Breast epithelium (tissue), 4 donors: ENCODE results near the gene MSH6. TPM values are rescaled to one million over a fixed set of nuclear protein-coding genes. Genes with fewer than 3 reads are reported as not detected.

ENCODE experiments used
- DNase-seq, 2 donors: peaks; one replicate each; pipeline ENCODE4 v3.0.0-alpha.2; 2019; ENCODE audit warnings: low spot score in 2 of 2
- H3K27ac ChIP-seq, 2 donors: fragments of 200-600 bp; sonication (generic) in 1 of 2; one replicate each; pipeline ENCODE4 v1.5.1; 2016 to 2019; ENCODE audit warnings: mild to moderate bottlenecking in 1 of 2
- H3K27me3 ChIP-seq, 2 donors: fragments of 200-600 bp; sonication (generic) in 1 of 2; one replicate each; pipeline versions ENCODE4 v1.5.1 to v1.6.0; 2017 to 2019; ENCODE audit warnings: control low read depth in 1 of 2, mild to moderate bottlenecking in 1 of 2
- H3K36me3 ChIP-seq: fragments of 200-600 bp; one replicate; pipeline ENCODE4 v1.5.1; 2019
- H3K4me1 ChIP-seq, 2 donors: fragments of 200-600 bp; sonication (generic); one replicate each; pipeline ENCODE4 v1.5.1; 2016 to 2019; ENCODE audit warnings: control low read depth in 1 of 2
- H3K4me3 ChIP-seq, 3 donors: fragments of 200-600 bp; sonication (generic); 1 replicate in 2 of 3; 2 replicates in 1 of 3; pipeline ENCODE4 v1.5.1; 2016 to 2019; ENCODE audit warnings: mild to moderate bottlenecking in 3 of 3, moderate library complexity in 2 of 3
- H3K9me3 ChIP-seq, 2 donors: fragments of 200-600 bp; sonication (generic) in 1 of 2; one replicate each; pipeline ENCODE4 v1.5.1; 2016 to 2019; ENCODE audit warnings: control low read depth in 1 of 2
- CTCF ChIP-seq, 3 donors: fragments of 450-650 bp; IDR thresholded peaks; one replicate each; pipeline ENCODE4 v1.5.1; 2016 to 2017; ENCODE audit warnings: antibody characterized with exemption in 3 of 3, mild to moderate bottlenecking in 3 of 3, moderate library complexity in 3 of 3
- POLR2A ChIP-seq: fragments of 450-650 bp; IDR thresholded peaks from one replicate; pipeline ENCODE4 v1.6.1; 2016; ENCODE audit warnings: antibody characterized with exemption, mild to moderate bottlenecking, moderate library complexity
- POLR2AphosphoS5 ChIP-seq, 3 donors: sonication (generic); formaldehyde crosslinking; IDR thresholded peaks; one replicate each; pipeline ENCODE4 v1.6.1; 2017; ENCODE audit warnings: antibody characterized with exemption in 3 of 3
- intact Hi-C: fragments of 100-400 bp; cut with DNase I; formaldehyde crosslinking; loops from one replicate; pipeline ENCODE4 v1.15.1; 2023; ENCODE audit warnings: low total_unique reads
- total RNA-seq, 3 donors: library from RNA; depleted of rRNA; stranded (reverse); fragments of >200 nt; gene quantifications; one replicate each; pipeline ENCODE4 v1.1.0, GENCODE V29; 2016

Gene MSH6
- total RNA-seq, 3 donors from 2014 or later: 31.4 to 60.0 (median 42.6) TPM

DNA sequence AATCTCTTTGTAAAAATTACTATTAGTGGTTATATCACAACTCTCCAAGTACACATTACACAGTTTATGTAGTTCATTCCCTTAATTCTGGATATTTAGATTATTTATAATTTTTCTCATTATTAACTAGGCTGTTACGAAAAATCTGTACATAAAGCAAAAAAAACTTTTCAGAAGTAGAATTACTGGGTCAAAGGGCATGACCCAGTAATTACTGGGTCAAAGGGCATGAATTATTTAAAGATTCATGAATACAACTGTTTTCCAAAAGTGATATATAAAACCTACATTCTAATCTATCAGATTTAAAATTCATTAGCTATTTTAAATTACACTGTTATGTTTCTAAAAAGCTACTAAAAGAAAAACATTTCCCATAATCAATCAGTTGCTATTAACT, 55.3 kb downstream of the MSH6 start:
- TF ChIP-seq CTCF (IDR thresholded peaks at IDR 0.05): no peak
- TF ChIP-seq POLR2A: no peak
- TF ChIP-seq POLR2AphosphoS5 (IDR thresholded peaks at IDR 0.05): no peak
- Histone ChIP-seq H3K9me3 (no peaks in the 10 kb centered on the region), H3K4me3 (no peak overlapping the region), H3K36me3 (no peaks in the 10 kb centered on the region), H3K27me3 (no peaks in the 10 kb centered on the region), H3K27ac (no peak overlapping the region), H3K4me1 (no peaks in the 10 kb centered on the region)
- intact Hi-C loops: no loop called here
- DNase-seq: no peak

DNA sequence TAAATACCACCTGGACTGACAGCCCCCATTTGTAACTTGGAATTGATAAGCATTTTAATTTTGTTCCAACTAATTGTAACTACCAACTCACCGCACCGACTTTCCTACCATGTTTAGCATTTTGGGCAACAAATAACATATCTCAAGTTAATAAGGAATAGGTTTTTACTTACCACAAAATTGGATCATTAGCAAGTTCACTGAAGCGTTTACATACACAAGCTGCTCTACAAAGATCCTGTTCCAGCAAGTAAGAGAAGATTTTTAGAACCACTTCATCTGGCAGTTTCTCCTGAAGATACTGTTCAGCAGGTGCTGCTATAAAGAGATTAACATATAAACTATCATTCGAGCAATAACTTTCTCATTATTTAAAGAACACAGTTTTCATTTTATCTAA, 55.7 kb downstream of the MSH6 start:
- no peaks in the 10 kb centered on the region for H3K27me3 ChIP-seq
- intact Hi-C loops: no loop called here
- TF ChIP-seq POLR2AphosphoS5 (IDR thresholded peaks at IDR 0.05): no peak
- TF ChIP-seq CTCF (IDR thresholded peaks at IDR 0.05): no peak
- TF ChIP-seq POLR2A: no peak
- no peak for DNase-seq
- H3K36me3 ChIP-seq: no peaks in the 10 kb centered on the region
- no peak overlapping the region for H3K27ac ChIP-seq
- H3K4me3 ChIP-seq: no peak overlapping the region
- H3K9me3 ChIP-seq: no peaks in the 10 kb centered on the region
- no peaks in the 10 kb centered on the region for H3K4me1 ChIP-seq

GRCh38 chr2:47842846-47843245, 59.9 kb downstream of the MSH6 start:
- Histone ChIP-seq H3K27me3 (no peaks in the 10 kb centered on the region), H3K9me3 (no peaks in the 10 kb centered on the region), H3K4me1 (no peaks in the 10 kb centered on the region), H3K4me3 (no peak overlapping the region), H3K36me3 (no peaks in the 10 kb centered on the region), H3K27ac (no peak overlapping the region)
- no peak for TF ChIP-seq POLR2AphosphoS5 (IDR thresholded peaks at IDR 0.05)
- TF ChIP-seq POLR2A: no peak
- TF ChIP-seq CTCF (IDR thresholded peaks at IDR 0.05): no peak
- intact Hi-C loops: no loop called here
- no peak for DNase-seq

GRCh38 chr2:47843407-47843806, 60.5 kb downstream of the MSH6 start:
- no peak overlapping the region for H3K27ac ChIP-seq
- H3K4me1 ChIP-seq: no peaks in the 10 kb centered on the region
- no peak for TF ChIP-seq POLR2A
- no peak for TF ChIP-seq CTCF (IDR thresholded peaks at IDR 0.05)
- no peak for TF ChIP-seq POLR2AphosphoS5 (IDR thresholded peaks at IDR 0.05)
- no peak for DNase-seq
- no peaks in the 10 kb centered on the region for H3K27me3 ChIP-seq
- H3K9me3 ChIP-seq: no peaks in the 10 kb centered on the region
- no peaks in the 10 kb centered on the region for H3K36me3 ChIP-seq
- intact Hi-C loops: no loop called here
- no peak overlapping the region for H3K4me3 ChIP-seq

GRCh38 chr2:47844162-47844561, 61.2 kb downstream of the MSH6 start:
- Histone ChIP-seq H3K36me3 (no peaks in the 10 kb centered on the region), H3K27ac (no peak overlapping the region), H3K9me3 (no peaks in the 10 kb centered on the region), H3K4me1 (no peaks in the 10 kb centered on the region), H3K27me3 (no peaks in the 10 kb centered on the region), H3K4me3 (no peak overlapping the region)
- intact Hi-C loops: no loop called here
- no peak for DNase-seq
- TF ChIP-seq CTCF (IDR thresholded peaks at IDR 0.05) (no peak), POLR2AphosphoS5 (IDR thresholded peaks at IDR 0.05) (no peak), POLR2A (no peak)
